Thymus (tissue), 11 donors: ENCODE results near the gene CSF2RB. TPM values are rescaled to one million over a fixed set of nuclear protein-coding genes. Genes with fewer than 3 reads are reported as not detected.
A peak's percentile ranks its signal among the peaks of the same experiment; 100 is the strongest.
"Not testable (repeated sequence)": the region's sequence is repeated elsewhere in the genome, so short reads cannot be mapped to it uniquely, and the experiment has no call there.

Experiments used
- DNase-seq, 9 donors: peaks; one replicate each; pipeline ENCODE4 v3.0.0-alpha.2; 2013; ENCODE audit warnings: low spot score in 9 of 9, low read depth in 6 of 9, missing footprints in 1 of 9
- H3K27ac ChIP-seq, 2 donors: one replicate each; pipeline ENCODE4 v1.5.1; 2013; ENCODE audit warnings: control low read depth in 1 of 2, low read depth in 1 of 2, low read length in 1 of 2, mild to moderate bottlenecking in 1 of 2, moderate library complexity in 1 of 2
- H3K27me3 ChIP-seq, 2 donors: one replicate each; pipeline ENCODE4 v1.5.1; 2013; ENCODE audit warnings: low read length in 1 of 2; ENCODE audit not compliant: control insufficient read depth in 2 of 2, insufficient read depth in 1 of 2
- H3K36me3 ChIP-seq, 2 donors: one replicate each; pipeline ENCODE4 v1.5.1; 2013; ENCODE audit warnings: low read length in 1 of 2, mild to moderate bottlenecking in 1 of 2, moderate library complexity in 1 of 2; ENCODE audit not compliant: control insufficient read depth in 2 of 2, insufficient read depth in 2 of 2
- H3K4me1 ChIP-seq, 2 donors: one replicate each; pipeline ENCODE4 v1.5.1; 2013; ENCODE audit warnings: low read length in 2 of 2; ENCODE audit not compliant: control insufficient read depth in 2 of 2, insufficient read depth in 2 of 2
- H3K4me3 ChIP-seq, 2 donors: one replicate each; pipeline ENCODE4 v1.5.1; 2013; ENCODE audit warnings: low read length in 2 of 2, control low read depth in 1 of 2, mild to moderate bottlenecking in 1 of 2
- H3K9me3 ChIP-seq, 2 donors: one replicate each; pipeline ENCODE4 v1.5.1; 2013; ENCODE audit warnings: low read length in 1 of 2, mild to moderate bottlenecking in 1 of 2; ENCODE audit not compliant: control insufficient read depth in 2 of 2, insufficient read depth in 1 of 2
- WGBS: extraction: QIAGEN DNeasy Blood & Tissue Kit; methylation state at CpG from one replicate; pipeline ENCODE4 v1.1.7; 2013; 5-methylcytosine and 5-hydroxymethylcytosine counted together
- polyA plus RNA-seq: library from polyadenylated mRNA; stranded (reverse); fragments of 200-250 nt; gene quantifications from one replicate; pipeline ENCODE4 v1.2.3, GENCODE V29; 2013
- total RNA-seq: library from RNA; stranded (reverse); fragments of 120-200 nt; gene quantifications from one replicate; pipeline ENCODE4 v1.2.4, GENCODE V29; 2013
- donor health status: healthy.

The CSF2RB gene
- total and polyA plus RNA-seq, 2 donors = 8.5 to 14.6 TPM

- H3K9me3 ChIP-seq = no peaks in the 10 kb centered on the region
- 95% methylated on average over 13 of the region's 13 CpGs for WGBS
- no peak overlapping the region for H3K4me3 ChIP-seq
- H3K4me1 ChIP-seq = peaks cover 0 to 12% of the 10 kb centered on the region in 2 donors
- no peak for DNase-seq
- no peaks in the 10 kb centered on the region for H3K36me3 ChIP-seq
- H3K27me3 ChIP-seq = peaks cover 0 to 13% of the 10 kb centered on the region in 2 donors
- H3K27ac ChIP-seq = no peak overlapping the region
Observed at GRCh38 chr22:36979016-36979910, 65.8 kb downstream of the CSF2RB start.

- peaks cover 3% of the 10 kb centered on the region in 2 donors for H3K9me3 ChIP-seq
- H3K27me3 ChIP-seq = peaks cover 0 to 15% of the 10 kb centered on the region in 2 donors
- H3K36me3 ChIP-seq = no peaks in the 10 kb centered on the region
- 93% methylated on average over 16 of the region's 16 CpGs for WGBS
- no peak overlapping the region for H3K4me3 ChIP-seq
- H3K4me1 ChIP-seq = peaks cover 0 to 12% of the 10 kb centered on the region in 2 donors
- no peak overlapping the region for H3K27ac ChIP-seq
- DNase-seq = no peak
Observed at GRCh38 chr22:36981247-36981775, 67.9 kb downstream of the CSF2RB start.

GRCh38 chr22:36982136-36982535 is 68.7 kb downstream of the CSF2RB start:
- H3K4me3 ChIP-seq = no peak overlapping the region
- no peak overlapping the region for H3K27ac ChIP-seq
- H3K9me3 ChIP-seq = peaks cover 3% of the 10 kb centered on the region in 2 donors
- no peaks in the 10 kb centered on the region for H3K36me3 ChIP-seq
- 59% methylated on average over 5 of the region's 5 CpGs for WGBS
- no peak for DNase-seq
- H3K4me1 ChIP-seq = peaks cover 0 to 11% of the 10 kb centered on the region in 2 donors
- H3K27me3 ChIP-seq = peaks cover 0 to 15% of the 10 kb centered on the region in 2 donors

- Histone ChIP-seq H3K4me3 (no peak overlapping the region), H3K27ac (no peak overlapping the region), H3K4me1 (no peaks in the 10 kb centered on the region), H3K9me3 (peaks cover 3% of the 10 kb centered on the region in 2 donors), H3K36me3 (no peaks in the 10 kb centered on the region), H3K27me3 (peaks cover 0 to 20% of the 10 kb centered on the region in 2 donors)
- 90% methylated on average over 10 of the region's 10 CpGs for WGBS
- DNase-seq = no peak
Observed at GRCh38 chr22:36985211-36985889, 71.9 kb downstream of the CSF2RB start.

- Histone ChIP-seq H3K36me3 (no peaks in the 10 kb centered on the region), H3K27ac (no peak overlapping the region), H3K9me3 (peaks cover 3% of the 10 kb centered on the region in 2 donors), H3K4me1 (no peaks in the 10 kb centered on the region), H3K4me3 (no peak overlapping the region), H3K27me3 (peaks cover 4 to 20% of the 10 kb centered on the region in 2 donors)
- 66% methylated on average over 8 of the region's 8 CpGs for WGBS
- peak in 2 of 9 donors; percentile 7 to 15 for DNase-seq
Observed at GRCh38 chr22:36986242-36986821, 72.9 kb downstream of the CSF2RB start.

GRCh38 chr22:36988075-36988832 is 74.8 kb downstream of the CSF2RB start:
- WGBS = 88% methylated on average over 12 of the region's 12 CpGs
- Histone ChIP-seq H3K4me1 (no peaks in the 10 kb centered on the region), H3K27me3 (peaks cover 5 to 14% of the 10 kb centered on the region in 2 donors), H3K9me3 (peaks cover 3% of the 10 kb centered on the region in 2 donors), H3K4me3 (no peak overlapping the region), H3K27ac (no peak overlapping the region), H3K36me3 (no peaks in the 10 kb centered on the region)
- DNase-seq = no peak

GRCh38 chr22:36989012-36989411 is 75.6 kb downstream of the CSF2RB start:
- not testable (repeated sequence) for H3K4me3 ChIP-seq, H3K36me3 ChIP-seq, H3K9me3 ChIP-seq, H3K4me1 ChIP-seq, DNase-seq, H3K27ac ChIP-seq
- peaks cover 5 to 12% of the 10 kb centered on the region in 2 donors for H3K27me3 ChIP-seq
- WGBS = 96% methylated on average over 4 of the region's 4 CpGs
